GM18502 (cell line): ENCODE data around the gene CTSL.

Experiments used
- ATAC-seq: cut with Tn5 transposase; IDR thresholded peaks from one replicate; pipeline ENCODE4 v1.9.1; 2021; ENCODE audit warnings: mild to moderate bottlenecking; ENCODE audit not compliant: unreplicated experiment, poor library complexity

CTSL gene

GRCh38 chr9:87725900-87726709 is at the start of gene CTSL:
TSS of gene CTSL (plus strand) at chr9:87726119. CDS start at chr9:87727604, 1,485 bp downstream.
- ATAC-seq: peak; percentile 70

- ATAC-seq: no peak
Measured at GRCh38 chr9:87676976-87677775, 48.7 kb upstream of the CTSL start.

DNA sequence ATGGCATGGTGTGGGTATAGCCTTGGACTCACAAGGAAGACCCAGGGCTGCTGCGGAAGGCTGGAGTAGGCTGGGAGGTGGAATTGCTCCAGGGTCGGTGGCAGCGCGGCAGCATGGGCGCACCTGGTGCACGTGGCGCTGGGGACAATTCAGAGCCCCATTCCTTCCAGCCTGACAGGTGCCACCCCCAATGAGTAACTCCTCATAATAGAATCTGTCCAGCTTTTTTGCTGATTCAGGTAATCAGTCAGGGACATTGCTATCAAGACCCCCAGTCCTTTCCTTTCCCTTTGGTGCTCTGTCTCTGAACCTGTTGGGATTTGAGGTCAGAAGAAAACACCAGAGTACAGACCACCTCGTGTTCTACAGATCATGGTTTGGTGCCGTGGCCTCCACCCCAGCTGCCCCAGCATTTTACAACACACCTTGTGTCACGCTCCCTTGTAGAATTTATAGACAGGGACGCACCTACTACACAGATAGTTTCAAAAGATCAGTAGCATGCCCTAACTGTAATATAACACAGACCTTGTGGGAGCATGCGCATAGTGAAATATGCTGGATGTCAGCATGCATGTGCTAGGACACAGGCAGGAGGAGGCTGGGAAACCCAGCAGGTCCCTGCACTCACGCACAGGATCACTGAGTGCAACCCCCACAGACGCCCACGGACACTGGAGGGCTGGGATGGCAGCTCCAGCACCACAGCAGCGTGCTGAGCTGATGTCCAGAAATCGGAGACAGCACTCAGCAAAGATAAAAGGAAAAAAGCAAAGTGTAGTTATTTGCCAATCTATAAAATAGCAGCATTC is 47.9 kb upstream of the CTSL start:
- no peak for ATAC-seq

DNA sequence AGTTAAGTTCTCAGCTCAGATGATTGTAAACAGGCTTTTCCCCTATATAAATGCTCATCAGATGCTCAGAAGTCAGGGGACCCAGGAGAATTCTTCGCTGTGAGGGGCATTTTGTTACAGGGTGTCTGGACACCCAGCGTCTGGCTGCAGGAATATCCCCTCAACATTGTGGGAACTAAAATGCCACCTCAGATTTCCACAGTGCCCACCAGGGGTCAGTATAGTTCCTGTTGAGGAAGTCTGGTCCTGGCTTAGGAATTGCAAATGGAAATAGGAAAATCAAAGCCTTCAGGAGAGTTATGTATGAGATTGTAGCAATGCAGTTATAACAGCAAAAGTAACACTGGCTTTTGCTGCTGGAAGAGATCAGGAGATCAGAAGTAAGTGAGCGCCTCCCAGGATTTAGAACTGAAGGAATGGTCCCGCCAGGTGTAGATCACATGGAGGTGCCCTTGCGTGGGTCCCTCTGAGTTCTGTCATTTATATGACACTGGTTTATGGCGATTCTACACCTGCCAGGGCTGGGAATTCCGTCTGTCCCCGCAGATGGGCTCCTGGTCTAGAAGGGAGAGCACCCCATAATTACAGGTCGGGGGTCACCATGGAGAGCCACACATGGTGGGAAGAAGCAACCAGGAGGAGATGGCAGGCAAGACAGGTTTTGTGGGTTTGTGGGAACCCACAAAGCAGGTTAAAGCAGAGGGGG is 47.1 kb upstream of the CTSL start:
- ATAC-seq: no peak

- ATAC-seq: no peak
Measured at GRCh38 chr9:87681271-87682061, 44.5 kb upstream of the CTSL start.

- no peak for ATAC-seq
Measured at GRCh38 chr9:87682085-87682484, 43.8 kb upstream of the CTSL start.

- no peak for ATAC-seq
Measured at GRCh38 chr9:87682618-87683017, 43.3 kb upstream of the CTSL start.

GRCh38 chr9:87683751-87684626 is 41.9 kb upstream of the CTSL start:
- ATAC-seq: no peak

GRCh38 chr9:87684627-87685219 is 41.2 kb upstream of the CTSL start:
- no peak for ATAC-seq

- ATAC-seq: no peak
Measured at GRCh38 chr9:87685441-87685840, 40.5 kb upstream of the CTSL start.

- ATAC-seq: no peak
Measured at GRCh38 chr9:87685871-87686519, 39.9 kb upstream of the CTSL start.

GRCh38 chr9:87686520-87687090 is 39.3 kb upstream of the CTSL start:
- no peak for ATAC-seq

DNA sequence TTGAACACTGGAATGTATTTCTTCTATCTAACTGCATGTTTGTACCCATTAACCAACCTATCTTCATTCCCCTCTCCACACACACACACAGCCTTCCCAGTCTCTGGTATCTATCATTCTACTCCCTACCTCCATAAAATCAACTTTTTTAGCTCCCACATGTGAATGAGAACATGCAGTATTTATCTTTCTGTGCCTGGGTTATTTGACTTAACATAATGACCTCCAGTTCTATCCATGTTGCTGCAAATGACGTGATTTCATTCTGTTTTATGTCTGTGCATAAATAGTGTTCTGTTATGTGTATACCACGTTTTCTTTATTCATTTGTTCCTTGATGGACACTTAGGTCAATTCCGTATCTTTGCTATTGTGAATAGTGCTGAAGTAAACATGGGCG is 38.7 kb upstream of the CTSL start:
- no peak for ATAC-seq

GRCh38 chr9:87694236-87694755 is 31.6 kb upstream of the CTSL start:
- no peak for ATAC-seq

DNA sequence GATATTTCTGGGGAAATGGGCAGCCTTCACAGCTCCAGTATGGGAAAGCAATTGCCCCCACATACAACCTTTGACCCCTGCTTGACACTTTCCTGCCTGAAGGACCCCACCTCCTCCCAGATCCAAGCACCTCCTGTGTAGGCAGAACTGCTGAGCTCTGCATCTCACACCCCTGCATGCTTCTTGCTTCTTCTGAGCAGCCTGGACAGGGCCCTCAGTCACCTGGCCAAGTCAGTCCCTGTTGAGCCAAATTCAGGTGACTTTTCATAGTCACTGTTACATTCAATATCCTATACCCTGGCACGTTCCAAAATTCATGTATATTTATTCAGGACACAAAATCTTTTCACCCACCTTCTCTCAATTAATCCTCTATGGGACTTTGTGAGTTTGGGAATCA is 30.4 kb upstream of the CTSL start:
- ATAC-seq: no peak

DNA sequence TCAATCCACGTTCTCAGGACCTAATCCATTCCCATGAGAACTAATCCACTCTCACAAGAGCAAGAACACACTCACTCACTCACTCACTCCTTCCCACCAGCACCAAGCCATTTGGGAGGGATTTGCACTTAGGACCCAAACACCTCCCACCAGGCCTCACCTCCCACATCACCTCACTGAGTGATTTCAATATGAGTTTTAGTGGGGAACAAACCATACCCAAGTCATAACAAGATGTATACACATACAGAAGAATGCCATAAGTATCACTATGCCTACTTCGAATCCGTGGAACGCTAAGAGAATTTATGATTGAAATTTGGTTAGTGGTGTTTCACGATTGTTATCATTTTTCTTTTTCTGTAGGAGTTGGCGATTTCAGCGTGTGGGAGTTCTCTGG is 29.3 kb upstream of the CTSL start:
- ATAC-seq: no peak
